K562 (cell line): ENCODE results near the gene CAPN3. TPM values are rescaled to one million over a fixed set of nuclear protein-coding genes. Genes with fewer than 3 reads are reported as not detected.

ENCODE experiments used
- ATAC-seq: fragments of 200-7000 bp; cut with Tn5 transposase; 3 replicates; pipeline ENCODE4 v1.9.1; 2020; ENCODE audit warnings: moderate library complexity
- BruUV-seq: library from RNA; stranded (reverse); fragments of 400-500 nt; replicated peaks from 2 replicates; lab custom pipeline; 2021; lab: Mats Ljungman, UMichigan
- CTCF ChIA-PET: fragments of 300-600 bp; formaldehyde crosslinking; extraction: SDS; loops from one replicate; lab custom pipeline; 2021; ENCODE audit warnings: low intra/inter-chr PET ratio; lab: Yijun Ruan, JAX
- POLR2A ChIA-PET: fragments of 300-600, 350-650 bp; sonication (Branson Sonifier 250); formaldehyde crosslinking; extraction: SDS; loops from one replicate; lab custom pipeline; 2021; ENCODE audit warnings: antibody characterized with exemption, inconsistent platforms; lab: Yijun Ruan, JAX
- DNase-seq, 4 experiments: peaks; one replicate each; pipeline versions ENCODE4 v3.0.0 to v3.0.0-alpha.2; 2011 to 2018; ENCODE audit warnings: low spot score in 3 of 4, mixed read lengths in 3 of 4; ENCODE audit errors: extremely low read depth in 1 of 4
- FAIRE-seq: peaks from 2 replicates; lab custom pipeline; 2011; peaks lifted over from hg19 to GRCh38; lab: Jason Lieb, UNC
- H2AFZ ChIP-seq: 2 replicates; pipeline ENCODE4 v1.6.0; 2011; ENCODE audit warnings: low read depth, low read length, control low read depth, inconsistent platforms
- H3K27ac ChIP-seq: fragments of 200-600 bp; 3 replicates; pipeline ENCODE4 v1.8.0; 2011; ENCODE audit warnings: low read depth, mild to moderate bottlenecking, control low read depth, inconsistent platforms, low read length, moderate library complexity, mixed read lengths; ENCODE audit errors: extremely low read depth
- H3K27me3 ChIP-seq, 2 experiments: fragments of 300-600 bp in 1 of 2; 2 replicates in 1 of 2; 3 replicates in 1 of 2; pipeline versions ENCODE4 v1.6.0 to v1.8.0; 2011; ENCODE audit warnings: inconsistent platforms in 2 of 2, low read length in 2 of 2, mild to moderate bottlenecking in 1 of 2, mixed read lengths in 1 of 2, moderate library complexity in 1 of 2; ENCODE audit not compliant: control insufficient read depth in 2 of 2, insufficient read depth in 2 of 2
- H3K36me3 ChIP-seq: fragments of 300-600 bp; 3 replicates; pipeline ENCODE4 v1.8.0; 2011; ENCODE audit warnings: mild to moderate bottlenecking, low read length, inconsistent platforms; ENCODE audit not compliant: control insufficient read depth, insufficient read depth
- H3K4me1 ChIP-seq, 2 experiments: fragments of 200-600 bp in 1 of 2; replicated peaks in 1 of 2; 2 replicates in 1 of 2; 3 replicates in 1 of 2; pipeline versions ENCODE4 v1.5.1 to v1.8.0; 2011; ENCODE audit warnings: inconsistent platforms in 2 of 2, low read length in 2 of 2, mild to moderate bottlenecking in 1 of 2, mixed read lengths in 1 of 2, moderate library complexity in 1 of 2; ENCODE audit not compliant: control insufficient read depth in 2 of 2, insufficient read depth in 2 of 2
- H3K4me2 ChIP-seq: 2 replicates; pipeline ENCODE4 v1.6.1; 2011; ENCODE audit warnings: low read length, control low read depth, inconsistent platforms, mixed read lengths; ENCODE audit not compliant: insufficient read depth
- H3K4me3 ChIP-seq: fragments of 200-600 bp; sonication (generic), shearing (Covaris generic); 2 replicates; pipeline ENCODE4 v1.5.1; 2016; ENCODE audit warnings: control low read depth, inconsistent platforms
- H3K79me2 ChIP-seq: fragments of 200-600 bp; 3 replicates; pipeline ENCODE4 v1.8.0; 2011; ENCODE audit warnings: low read length, inconsistent platforms; ENCODE audit not compliant: control insufficient read depth, insufficient read depth
- H3K9ac ChIP-seq, 2 experiments: 2 replicates each; pipeline versions ENCODE4 v1.6.0 to v1.6.1; 2011; ENCODE audit warnings: low read depth in 2 of 2, low read length in 2 of 2, control low read depth in 1 of 2, inconsistent platforms in 1 of 2, mild to moderate bottlenecking in 1 of 2, mixed read lengths in 1 of 2; ENCODE audit not compliant: insufficient read depth in 1 of 2
- H3K9me1 ChIP-seq: one replicate; pipeline ENCODE4 v1.6.0; 2011; ENCODE audit warnings: inconsistent platforms, mild to moderate bottlenecking, low read length, moderate library complexity; ENCODE audit not compliant: control insufficient read depth, insufficient read depth
- H3K9me3 ChIP-seq: replicated peaks from 2 replicates; pipeline ENCODE4 v1.5.1; 2011; ENCODE audit warnings: low read depth, low read length, inconsistent platforms; ENCODE audit not compliant: control insufficient read depth, insufficient read depth
- H4K20me1 ChIP-seq: replicated peaks from 2 replicates; pipeline ENCODE4 v1.6.1; 2011; ENCODE audit warnings: low read length, inconsistent platforms, mixed read lengths; ENCODE audit not compliant: control insufficient read depth, insufficient read depth
- ARID3B ChIP-seq: fragments of 250-450 bp; sonication (Bioruptor Pico); IDR thresholded peaks from 2 replicates; pipeline ENCODE4 v1.4.0; 2020; ENCODE audit warnings: borderline replicate concordance
- BCOR ChIP-seq: fragments of 450-650 bp; IDR thresholded peaks from 2 replicates; pipeline ENCODE4 v1.6.1; 2016
- CHAMP1 ChIP-seq: fragments of 450-650 bp; IDR thresholded peaks from 2 replicates; pipeline ENCODE4 v1.6.1; 2016; ENCODE audit warnings: mild to moderate bottlenecking
- CREB1 ChIP-seq, 2 experiments: sonication (generic) in 1 of 2; formaldehyde crosslinking in 1 of 2; IDR thresholded peaks; 2 replicates each; pipeline versions ENCODE4 v1.6.1 to v1.8.0; 2012 to 2022; ENCODE audit warnings: inconsistent platforms in 1 of 2, mild to moderate bottlenecking in 1 of 2, missing genetic modification reagents in 1 of 2, moderate library complexity in 1 of 2
- HBP1 ChIP-seq: fragments of 450-650 bp; formaldehyde crosslinking; IDR thresholded peaks from 2 replicates; pipeline ENCODE4 v1.4.0; 2022; ENCODE audit warnings: missing genetic modification characterization
- HNRNPK ChIP-seq: fragments of 200-400 bp; formaldehyde crosslinking; IDR thresholded peaks from one replicate; pipeline ENCODE4 v1.6.1; 2018; ENCODE audit warnings: mild to moderate bottlenecking, low read depth, low read length; ENCODE audit not compliant: poor library complexity, severe bottlenecking
- JUND ChIP-seq, 2 experiments: IDR thresholded peaks; 2 replicates in 1 of 2; 3 replicates in 1 of 2; pipeline ENCODE4 v1.6.1; 2011; ENCODE audit warnings: borderline replicate concordance in 2 of 2, low read depth in 2 of 2, low read length in 2 of 2, improper control_type of control experiment in 1 of 2, missing biosample characterization in 1 of 2, missing genetic modification characterization in 1 of 2, missing genetic modification reagents in 1 of 2
- SLC30A9 ChIP-seq: fragments of 250-450 bp; sonication (Bioruptor Pico); IDR thresholded peaks from 2 replicates; pipeline ENCODE4 v1.8.0; 2022; ENCODE audit warnings: mild to moderate bottlenecking, moderate library complexity
- SMARCC2 ChIP-seq: fragments of 450-650 bp; IDR thresholded peaks from 2 replicates; pipeline ENCODE4 v1.6.1; 2017; ENCODE audit warnings: antibody characterized with exemption, moderate library complexity, mild to moderate bottlenecking, low read depth
- TEAD1 ChIP-seq, 2 experiments: fragments of 450-650 bp in 1 of 2; sonication (generic) in 1 of 2; formaldehyde crosslinking; IDR thresholded peaks; 2 replicates each; pipeline versions ENCODE4 v1.4.0 to v1.8.0; 2020 to 2022; ENCODE audit warnings: mild to moderate bottlenecking in 2 of 2, missing genetic modification reagents in 1 of 2
- ZHX1 ChIP-seq: fragments of 150-350 bp; conservative IDR thresholded peaks from 2 replicates; pipeline ENCODE4 v1.6.1; 2014; ENCODE audit warnings: low read length
- ZNF165 ChIP-seq: fragments of 250-450 bp; sonication (Bioruptor Pico); IDR thresholded peaks from 2 replicates; pipeline ENCODE4 v1.4.0; 2020; ENCODE audit warnings: borderline replicate concordance
- ZNF197 ChIP-seq: fragments of 200-800 bp; sonication (Bioruptor generic); IDR thresholded peaks from 2 replicates; pipeline ENCODE4 v1.6.1; 2016; ENCODE audit warnings: low read depth, missing genetic modification characterization, missing compliant biosample characterization
- ZNF668 ChIP-seq: fragments of 250-450 bp; sonication (Bioruptor Pico); IDR thresholded peaks from 2 replicates; pipeline ENCODE4 v1.8.0; 2022; ENCODE audit warnings: mild to moderate bottlenecking, inconsistent platforms
- WGBS: fragments of 100-300 bp; shearing (Covaris generic); methylation state at CpG from one replicate; pipeline ENCODE4 v1.1.6; 2016; ENCODE audit warnings: low coverage, mixed read lengths; ENCODE audit not compliant: insufficient coverage; ENCODE audit errors: missing lambda C conversion rate; 5-methylcytosine and 5-hydroxymethylcytosine counted together
- in situ Hi-C: fragments of 300-500 bp; cut with MboI; formaldehyde crosslinking; loops from 4 replicates; pipeline ENCODE4 v1.15.0; 2018; ENCODE audit warnings: inconsistent platforms, mixed read lengths
- intact Hi-C: fragments of 100-400 bp; cut with micrococcal nuclease; formaldehyde crosslinking; loops from 2 replicates; pipeline ENCODE4 v1.14.2; 2022
- polyA plus RNA-seq, 8 experiments: library from polyadenylated mRNA; depleted of rRNA in 4 of 8; stranded (reverse) in 5 of 8; unstranded in 3 of 8; fragments of >200 nt; fragmentation: Nextera tagmentation in 2 of 8; fragmentation: Illumina TruSeq in 1 of 8; extraction: Ambion mirVana in 2 of 8; extraction: Trizol in 1 of 8; gene quantifications; 2 replicates each; pipeline versions ENCODE4 v1.2.1 to v1.2.3, GENCODE V29; 2011 to 2014; ENCODE audit warnings: inconsistent platforms in 1 of 8, missing spikeins in 1 of 8
- total RNA-seq, 7 experiments: library from RNA; depleted of rRNA in 6 of 7; stranded (reverse); fragments of >200 nt in 6 of 7; fragmentation: Illumina TruSeq in 2 of 7; extraction: Trizol in 2 of 7; gene quantifications; 2 replicates each; pipeline versions ENCODE4 v1.2.1 to v1.2.3, GENCODE V29; 2011 to 2021; ENCODE audit warnings: low replicate concordance in 1 of 7

The CAPN3 gene
- total and polyA plus RNA-seq, 9 of the 15 experiments (the other 6 are each of a cell fraction or from before 2014, with no cell fraction given) = 0.03 to 0.34 (median 0.20) TPM; not detected in 2

DNA sequence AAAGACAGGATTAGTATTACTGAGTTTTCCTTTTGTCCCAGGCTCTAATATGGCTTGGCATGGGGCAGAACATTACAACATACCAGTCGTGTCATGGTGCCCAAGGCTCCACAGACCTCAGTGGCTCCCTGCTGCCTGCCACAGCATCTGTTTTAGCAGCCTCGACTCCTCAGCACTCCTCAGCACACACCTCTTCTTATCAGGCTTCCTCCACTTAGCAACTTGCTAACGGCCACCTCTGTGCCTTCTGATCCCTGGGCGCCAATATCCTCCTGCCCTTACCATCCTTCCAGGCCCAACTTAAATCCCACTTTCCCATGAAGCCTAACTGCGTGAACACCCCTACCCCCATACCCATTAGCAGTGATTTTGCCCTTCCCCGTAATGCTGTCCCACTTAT lies 6.2 kb upstream of the CAPN3 start:
- Histone ChIP-seq H3K4me3 (no peak overlapping the region), H3K9me1 (no peaks in the 10 kb centered on the region), H3K9ac (no peak overlapping the region), H3K36me3 (no peaks in the 10 kb centered on the region), H4K20me1 (no peaks in the 10 kb centered on the region), H3K9me3 (no peaks in the 10 kb centered on the region), H3K4me1 (0 out of 5 replicates have a peak, but pooled peaks cover 0 to 2% of the 10 kb centered on the region in 2 experiments), H3K27ac (no peak overlapping the region), H3K4me2 (no peak overlapping the region), H3K27me3 (peaks cover 0 to 4% of the 10 kb centered on the region in 2 experiments; a peak in 1 of 5 replicates), H2AFZ (no peak overlapping the region), H3K79me2 (no peaks in the 10 kb centered on the region)
- DNase-seq = no peak
- intact Hi-C loops (no loop called here), in situ Hi-C loops (no loop called here)
- no peak for ATAC-seq
- 31% methylated on average over 6 of the region's 6 CpGs for WGBS
- FAIRE-seq = no peak
- no TSS peak for BruUV-seq
- ChIA-PET CTCF (no interaction called here), POLR2A (interaction anchor here (1.3 kb wide), 1 partner anchor 9 kb away, joined by 4 read pairs; no protein-coding TSS in a partner anchor)
- no peak for TF ChIP-seq HBP1
- TF ChIP-seq TEAD1 (CRISPR knock-in tag; IDR thresholded peaks at IDR 0.05) = no peak
- no peak for TF ChIP-seq HNRNPK
- no peak for TF ChIP-seq ARID3B
- TF ChIP-seq ZNF668 (CRISPR knock-in tag) = no peak
- TF ChIP-seq CREB1 (IDR thresholded peaks at IDR 0.05) = no peak
- TF ChIP-seq CREB1 (CRISPR knock-in tag; IDR thresholded peaks at IDR 0.05) = no peak
- TF ChIP-seq SMARCC2 = no peak
- no peak for TF ChIP-seq ZNF165 (CRISPR knock-in tag)
- no peak for TF ChIP-seq ZHX1
- no peak for TF ChIP-seq SLC30A9 (CRISPR knock-in tag)
- TF ChIP-seq JUND (IDR thresholded peaks at IDR 0.05; ENCODE audit: borderline replicate concordance, low read depth, low read length) = no peak
- no peak for TF ChIP-seq JUND (tag; IDR thresholded peaks at IDR 0.05; ENCODE audit: borderline replicate concordance, low read depth, low read length)
- no peak for TF ChIP-seq ZNF197 (CRISPR knock-in tag)
- TF ChIP-seq CHAMP1 = no peak
- TF ChIP-seq BCOR = no peak
